Left cardiac atrium (tissue), 4 donors: ENCODE results near the gene MRPL12. TPM values are rescaled to one million over a fixed set of nuclear protein-coding genes. Genes with fewer than 3 reads are reported as not detected.
"Not testable (repeated sequence)": the region's sequence is repeated elsewhere in the genome, so short reads cannot be mapped to it uniquely, and the experiment has no call there.

ENCODE experiments used
- ATAC-seq, 2 donors: fragments of 200-7000 bp; cut with Tn5 transposase; one replicate each; pipeline ENCODE4 v1.9.1; 2020; ENCODE audit warnings: mild to moderate bottlenecking in 2 of 2, moderate library complexity in 2 of 2
- DNase-seq: peaks from one replicate; pipeline ENCODE4 v3.0.0-alpha.2; 2020
- intact Hi-C, 2 donors: fragments of 100-400 bp; cut with DNase I; formaldehyde crosslinking; loops; one replicate each; pipeline versions ENCODE4 v1.14.1 to v1.15.1; 2022 to 2023
- long read RNA-seq: library from polyadenylated mRNA; unstranded; transcript quantifications from one replicate; pipeline ENCODE4 v2.0.0, GENCODE V29; 2021
- total RNA-seq, 2 donors: library from RNA; stranded (reverse); fragmentation: NEBNext Ultra II Directional; extraction: Animal tissue kit (Norgen Biotek cat#: 25700); gene quantifications; one replicate each; pipeline ENCODE4 v1.2.1, GENCODE V29; 2021
- donor health status: DM: no; HTN: yes; CAD: no.
- donor health status: DM: no; HTN: yes; CAD: no; lungs with severe emphysema.
- donor health status: DM: yes; HTN: yes; CAD: no.
- donor health status: Dilated cardiomyopathy.

The MRPL12 gene
- total RNA-seq, result 100 to 1,000 TPM; 133 TPM
- long read RNA-seq, transcript MRPL12-201 (5 exons, 1,028 nt), result major isoform, 68 of 70 reads
- long read RNA-seq, partial matches to known transcripts, result 1 of 70 reads
- long read RNA-seq, other reads (novel, unspliced or antisense), result 1 of 70 reads

DNA sequence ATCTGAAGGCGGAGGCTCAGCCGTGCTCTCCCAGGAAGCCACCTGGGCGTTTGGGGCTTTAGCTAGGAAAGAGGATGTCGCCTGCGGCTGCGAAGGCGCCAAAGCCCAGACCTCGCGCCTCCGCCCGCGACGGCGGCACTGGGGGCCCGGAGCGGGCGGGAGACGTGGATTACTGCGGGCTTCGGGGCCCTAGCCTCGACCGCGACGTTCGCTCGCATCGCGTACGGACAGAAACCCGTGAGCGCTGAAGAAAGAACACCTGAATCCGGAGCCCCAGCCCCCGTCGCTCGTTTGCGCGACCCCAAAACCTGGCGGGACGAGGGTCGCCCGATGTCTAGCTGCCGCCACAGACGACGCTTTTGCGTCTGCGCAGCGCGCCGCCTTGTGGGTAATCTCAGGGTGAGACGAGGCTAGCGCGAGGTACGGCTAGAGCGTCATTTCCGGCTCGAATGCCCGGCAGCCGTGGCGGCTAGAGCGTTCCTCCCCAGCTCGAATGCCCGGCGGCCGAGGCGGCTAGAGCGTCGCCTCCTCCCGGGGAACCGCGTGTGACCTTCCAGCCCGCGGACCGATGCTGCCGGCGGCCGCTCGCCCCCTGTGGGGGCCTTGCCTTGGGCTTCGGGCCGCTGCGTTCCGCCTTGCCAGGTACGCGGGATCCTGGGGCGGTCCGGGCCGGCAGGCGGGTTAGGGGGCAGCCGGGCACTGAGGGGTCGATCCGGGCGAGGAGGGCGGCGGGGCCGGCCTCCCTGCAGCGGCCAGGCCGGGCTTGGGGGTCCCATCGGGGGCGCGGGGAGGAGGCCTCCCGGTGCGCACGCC lies at the start of gene MRPL12:
MRPL12 (plus strand) TSS at position 434 of the 813 bp plus-strand sequence; CDS start at position 569, 135 bp downstream.
- DNase-seq, result peak; percentile 96
- intact Hi-C loops, result no loop called here
- peak; percentile 95 to 96 for ATAC-seq

DNA sequence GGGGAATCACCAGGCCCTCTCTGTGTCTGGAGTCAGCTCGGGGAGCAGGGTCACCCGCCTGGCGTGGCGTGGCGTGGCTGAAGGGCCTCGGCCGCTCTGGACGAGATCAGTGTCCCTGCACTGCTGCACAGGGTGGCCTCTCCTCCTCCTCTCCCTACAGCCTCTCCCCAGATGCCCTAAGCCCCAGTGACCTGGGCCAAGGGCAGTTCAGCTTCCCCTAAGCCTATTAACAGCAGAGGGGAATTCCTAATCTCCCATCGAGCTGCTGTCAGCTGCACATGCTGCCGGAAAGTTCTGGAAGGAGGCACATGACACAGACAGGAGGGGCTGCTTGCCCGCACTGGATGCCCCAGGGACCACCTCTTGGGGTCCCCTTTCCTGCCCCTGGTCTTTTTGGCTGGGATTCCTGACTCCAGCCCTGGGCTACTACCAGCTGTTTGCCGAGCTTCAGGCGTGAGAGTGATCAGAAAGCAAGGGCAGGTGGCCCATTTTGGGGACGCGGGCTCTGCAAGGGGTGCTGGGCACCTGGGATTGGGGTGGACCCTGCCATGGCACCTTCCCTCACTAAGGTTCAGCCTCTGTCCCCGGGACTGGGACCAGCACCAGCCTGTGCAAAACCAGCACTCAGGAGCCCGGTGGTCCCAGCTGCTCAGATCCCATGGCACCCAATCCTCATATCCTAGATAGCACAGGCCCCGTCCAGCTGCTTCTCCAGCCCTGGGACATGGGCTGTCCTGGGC lies 47.6 kb upstream of the MRPL12 start:
- intact Hi-C loops, result no loop called here
- ATAC-seq (no peak), DNase-seq (no peak)

DNA sequence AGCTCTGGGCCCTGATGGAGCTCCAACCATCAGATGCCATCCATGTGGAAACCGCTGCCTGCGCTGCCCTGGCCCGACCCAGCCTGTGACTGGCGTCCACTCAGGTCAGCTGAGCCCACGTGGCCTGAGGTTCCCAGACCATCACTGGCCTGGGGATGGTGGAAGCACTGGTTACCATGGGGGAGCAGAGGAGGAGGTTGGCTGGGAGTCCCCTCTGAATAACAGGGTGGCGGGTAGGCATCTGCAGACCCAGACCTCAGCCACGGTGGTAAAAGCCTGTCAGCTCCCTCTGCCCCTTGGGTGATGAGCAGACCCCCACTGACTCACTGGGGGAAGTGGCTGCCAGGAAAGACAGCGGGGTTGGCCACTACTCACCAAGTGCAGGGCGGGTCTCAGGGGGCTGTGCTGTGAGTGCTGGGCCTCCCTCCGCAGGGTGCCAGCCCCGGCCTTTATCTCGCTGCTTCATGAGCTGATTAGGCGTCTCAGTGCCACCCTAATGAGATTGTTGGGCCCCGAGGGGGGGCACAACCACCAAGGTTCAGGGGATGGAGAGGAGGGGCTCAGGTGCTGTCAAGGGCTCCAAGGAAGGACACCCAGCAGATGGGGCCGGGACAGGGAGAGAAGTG lies 46.9 kb upstream of the MRPL12 start, which contains the start of gene PDE6G:
PDE6G (minus strand) TSS at position 425 of the 626 bp plus-strand sequence. CDS start 3,237 bp downstream, outside the sequence.
- DNase-seq (no peak), ATAC-seq (no peak)
- intact Hi-C loops, result no loop called here

DNA sequence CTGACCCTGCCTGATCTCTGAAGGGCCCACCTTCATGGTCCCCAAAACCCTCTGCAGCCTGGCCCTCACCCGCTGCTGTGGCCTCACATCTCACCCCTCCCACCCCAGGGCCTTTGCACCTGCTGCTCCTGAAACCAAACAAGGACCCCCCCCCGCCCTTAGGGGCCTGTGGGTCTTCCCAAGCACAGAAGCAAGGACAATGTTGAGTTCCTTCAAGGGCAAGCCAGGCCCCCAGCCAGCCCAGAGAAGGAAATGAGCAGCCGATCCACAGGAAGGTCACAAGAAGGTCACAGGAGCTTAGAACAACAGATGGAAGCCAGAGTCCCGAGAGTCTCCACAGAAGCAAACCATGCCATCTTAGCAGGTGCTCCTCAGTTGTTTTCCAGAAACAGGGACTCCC lies 46.3 kb upstream of the MRPL12 start:
- DNase-seq (no peak), ATAC-seq (no peak)
- intact Hi-C loops, result no loop called here

DNA sequence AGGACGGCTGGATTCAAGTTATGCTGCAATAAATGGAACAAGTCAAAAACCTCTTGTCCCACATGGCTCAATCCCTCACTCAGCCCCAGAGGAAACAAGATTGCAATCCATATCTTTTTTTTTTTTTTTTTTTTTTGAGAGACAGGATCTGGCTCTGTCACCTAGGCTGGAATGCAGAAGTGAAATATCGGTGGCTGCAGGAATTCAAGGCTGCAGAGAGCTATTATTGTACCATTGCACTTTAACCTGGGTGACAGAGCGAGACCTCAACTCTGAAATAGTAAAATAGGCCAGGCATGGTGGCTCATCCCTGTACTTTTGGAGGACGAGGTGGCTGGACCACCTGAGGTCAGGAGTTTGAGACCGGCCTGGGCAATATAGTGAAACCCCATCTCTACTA lies 44.1 kb upstream of the MRPL12 start:
- DNase-seq (no peak), ATAC-seq (peak in 1 of 2 donors; percentile 14)
- intact Hi-C loops, result no loop called here

DNA sequence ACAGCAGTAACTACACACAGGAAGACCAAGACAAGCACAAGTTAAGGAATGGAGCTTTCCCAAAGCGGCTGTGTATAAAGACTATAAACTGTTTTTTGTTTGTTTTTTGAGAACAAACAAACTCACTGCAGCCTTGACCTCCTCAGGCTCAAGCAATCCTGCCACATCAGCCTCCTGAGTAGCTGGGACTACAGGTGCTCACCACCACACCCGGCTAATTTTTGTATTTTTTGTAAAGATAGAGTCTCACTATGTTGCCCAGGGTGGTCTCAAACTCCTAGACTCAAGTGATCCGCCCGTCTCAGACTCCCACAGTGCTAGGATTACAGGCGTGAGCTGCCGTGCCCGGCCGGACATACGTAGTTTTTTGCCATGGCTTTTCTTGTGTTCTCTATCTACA lies 42.7 kb upstream of the MRPL12 start:
- intact Hi-C loops, result no loop called here
- ATAC-seq, result no peak
- DNase-seq, result no peak

DNA sequence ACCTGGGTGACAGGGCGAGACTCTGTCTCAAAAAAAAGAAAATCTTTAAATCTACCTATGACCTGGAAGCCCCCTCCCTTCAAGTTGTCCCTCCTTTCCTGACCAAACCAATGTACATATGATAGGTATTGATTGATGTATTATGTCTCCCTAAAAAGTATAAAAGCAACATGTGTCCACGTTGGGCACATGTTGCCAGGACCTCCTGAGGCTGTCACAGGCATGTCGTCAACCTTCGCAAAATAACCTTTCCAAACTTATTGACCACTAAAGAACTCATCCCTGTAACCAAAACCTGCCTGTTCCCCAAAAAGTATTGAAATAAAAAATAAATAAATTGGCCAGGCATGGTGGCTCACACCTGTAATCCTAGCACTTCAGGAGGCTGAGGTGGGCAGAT lies 41.2 kb upstream of the MRPL12 start:
- intact Hi-C loops, result no loop called here
- DNase-seq (no peak), ATAC-seq (no peak)

DNA sequence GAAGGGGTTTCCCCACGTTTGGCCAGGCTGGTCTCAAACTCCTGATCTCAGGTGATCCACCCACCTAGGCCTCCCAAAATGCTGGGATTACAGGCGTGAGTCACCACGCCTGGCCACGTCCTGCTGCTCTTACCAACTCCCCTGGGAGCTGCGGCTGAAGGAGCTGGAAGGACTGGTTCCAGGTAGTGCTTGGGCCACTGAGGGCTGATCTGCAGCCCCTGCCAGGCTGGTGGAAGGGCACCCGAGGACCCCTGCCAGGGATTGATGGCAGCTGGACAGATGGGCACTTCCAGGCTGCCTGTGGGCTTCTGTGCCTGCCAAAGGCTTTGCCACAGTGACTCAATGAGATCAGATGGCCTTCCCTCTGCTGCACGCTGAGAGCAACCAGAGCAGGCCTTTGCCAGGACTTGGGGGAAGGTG lies 39.1 kb upstream of the MRPL12 start:
- ATAC-seq, result no peak
- intact Hi-C loops, result no loop called here
- DNase-seq, result no peak

DNA sequence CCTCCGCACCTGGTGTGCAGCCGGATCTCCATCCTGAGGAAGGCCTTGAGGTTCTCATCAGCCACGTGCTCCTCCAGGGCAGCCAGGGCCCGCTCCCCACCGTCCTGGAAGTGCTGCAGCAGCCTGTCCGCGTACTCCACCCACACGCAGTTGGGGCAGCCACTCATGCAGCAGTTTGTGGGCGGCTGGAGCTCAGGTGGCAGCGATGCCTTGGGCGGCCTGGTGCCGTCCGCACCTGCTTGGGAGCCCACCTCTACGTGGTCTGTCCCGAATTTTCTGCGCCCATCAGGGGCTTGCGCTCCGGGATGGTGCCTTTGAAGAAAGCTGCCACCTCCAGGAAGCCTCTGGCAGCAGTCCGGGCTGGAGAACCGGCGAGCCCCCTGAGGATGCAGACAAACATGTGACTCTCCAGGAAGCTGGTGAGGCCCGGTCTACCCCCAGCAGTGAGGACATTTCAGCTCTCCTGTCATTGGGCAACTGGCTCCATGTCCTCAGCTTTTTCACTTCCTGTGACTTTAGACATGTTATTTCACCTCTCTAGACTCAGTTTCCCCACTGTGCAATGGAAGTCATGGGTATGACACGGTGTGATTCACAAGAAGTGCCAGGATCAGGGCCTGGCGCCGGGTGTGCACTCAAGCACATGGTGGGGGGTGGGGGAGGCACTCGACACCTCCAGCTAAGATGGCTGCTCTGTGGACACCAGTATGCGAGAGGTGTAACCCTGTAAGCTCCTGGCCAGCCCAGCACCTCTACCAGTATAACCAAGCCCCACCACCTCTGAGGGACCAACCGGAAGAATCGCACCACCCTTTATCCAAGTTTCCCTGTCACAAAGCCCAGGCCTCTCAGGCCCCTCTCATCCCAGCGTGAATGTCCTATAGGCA lies 37.7 kb upstream of the MRPL12 start:
- intact Hi-C loops, result no loop called here
- peak; percentile 12 to 28 for ATAC-seq
- DNase-seq, result peak; percentile 45

DNA sequence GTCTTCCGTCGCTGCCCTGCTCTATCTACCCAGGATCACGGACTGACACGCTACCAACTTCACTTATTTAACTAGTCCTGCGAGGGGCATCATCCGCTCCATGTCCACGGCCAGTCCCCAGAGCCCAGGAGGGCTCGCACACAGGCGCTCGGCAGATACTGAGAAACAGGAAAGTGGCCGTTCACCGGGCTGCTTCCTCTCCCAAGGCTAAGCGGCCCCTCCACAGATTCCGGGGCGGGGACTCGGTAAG lies 37.1 kb upstream of the MRPL12 start:
- ATAC-seq (no peak), DNase-seq (no peak)
- intact Hi-C loops, result no loop called here

DNA sequence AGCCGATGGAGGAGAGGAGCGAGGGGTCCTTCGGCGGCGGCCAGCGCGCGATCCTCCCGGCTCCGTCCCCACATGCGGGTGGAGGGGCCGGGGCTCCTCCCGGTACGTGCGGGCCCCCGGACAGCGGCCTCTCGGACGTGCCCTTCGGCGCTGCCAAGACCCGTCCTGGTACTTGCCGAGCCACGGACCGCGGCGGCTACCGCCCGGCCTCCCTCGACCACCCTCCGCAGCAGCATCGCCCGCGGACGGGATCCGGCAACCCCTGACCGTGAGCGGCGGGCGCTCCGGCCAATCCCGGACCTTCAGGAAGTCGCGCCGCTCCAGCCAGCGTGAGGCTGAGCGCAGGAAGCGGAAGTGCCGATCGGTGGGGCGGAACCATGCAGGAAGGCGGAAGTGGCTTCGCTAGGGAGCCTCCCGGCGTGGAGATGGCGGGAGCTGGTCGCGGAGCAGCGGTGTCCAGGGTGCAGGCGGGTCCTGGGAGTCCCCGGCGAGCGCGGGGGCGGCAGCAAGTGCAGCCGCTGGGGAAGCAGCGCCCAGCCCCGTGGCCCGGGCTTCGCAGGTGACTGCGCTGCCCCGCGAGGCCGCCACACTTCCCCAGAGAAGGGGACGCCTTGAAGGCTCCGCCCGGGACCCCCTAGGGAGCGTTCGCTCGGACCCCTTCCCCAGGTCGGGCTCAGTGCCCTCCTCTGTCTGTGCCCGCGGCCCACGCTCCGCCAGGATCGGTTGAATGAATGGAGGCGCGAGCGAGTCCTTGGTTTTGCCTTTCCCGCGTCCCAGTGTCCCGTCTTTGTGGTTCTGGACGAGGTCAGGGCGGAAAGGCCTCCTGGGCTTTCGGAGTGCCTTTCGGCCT lies 36.6 kb upstream of the MRPL12 start, which contains the start of the genes CCDC137 and OXLD1:
CCDC137 (plus strand) TSS at position 396 of the 850 bp plus-strand sequence; CDS start at position 426, 30 bp downstream.
OXLD1 (minus strand) TSS at position 264 of the 850 bp plus-strand sequence; CDS start at position 236, 28 bp downstream.
- intact Hi-C loops, result no loop called here
- peak; percentile 98 for DNase-seq
- peak; percentile 98 to 99 for ATAC-seq

DNA sequence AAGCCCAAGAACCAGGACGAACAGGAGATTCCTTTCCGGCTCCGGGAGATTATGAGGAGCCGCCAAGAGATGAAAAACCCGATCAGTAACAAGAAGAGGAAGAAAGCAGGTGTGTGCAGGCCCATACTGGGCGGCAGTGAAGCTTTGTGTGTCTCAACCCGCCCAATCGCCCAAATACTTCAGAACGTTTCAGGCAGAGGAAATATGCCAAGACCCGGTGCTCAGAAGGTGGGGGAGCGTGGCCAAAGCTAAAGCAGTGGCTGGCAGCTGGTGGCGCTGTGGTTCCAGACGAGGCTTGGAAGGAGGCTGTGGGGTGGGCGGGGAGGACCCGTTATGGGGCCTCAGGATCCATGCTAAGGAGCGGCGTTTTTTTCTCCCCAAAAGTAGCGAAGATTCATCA lies 35.4 kb upstream of the MRPL12 start:
- intact Hi-C loops, result no loop called here
- ATAC-seq, result no peak
- no peak for DNase-seq

DNA sequence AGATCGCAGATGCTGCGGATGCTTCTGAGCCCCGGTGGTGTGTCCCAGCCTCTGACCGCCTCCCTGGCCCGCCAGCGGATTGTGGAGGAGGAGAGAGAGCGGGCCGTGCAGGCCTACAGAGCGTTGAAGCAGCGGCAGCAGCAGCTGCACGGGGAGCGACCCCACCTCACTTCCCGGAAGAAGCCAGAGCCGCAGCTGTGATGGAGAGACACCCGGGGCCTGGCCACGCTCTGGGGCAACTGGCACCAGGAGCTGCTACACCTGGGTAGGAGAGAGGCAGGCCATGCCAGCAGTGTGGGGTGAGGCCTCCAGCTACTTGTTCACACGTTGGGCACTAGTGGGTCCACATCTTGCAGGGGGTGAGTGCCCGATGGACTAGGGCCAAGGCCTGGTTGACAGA lies 30.7 kb upstream of the MRPL12 start:
- DNase-seq, result no peak
- intact Hi-C loops, result no loop called here
- no peak for ATAC-seq

DNA sequence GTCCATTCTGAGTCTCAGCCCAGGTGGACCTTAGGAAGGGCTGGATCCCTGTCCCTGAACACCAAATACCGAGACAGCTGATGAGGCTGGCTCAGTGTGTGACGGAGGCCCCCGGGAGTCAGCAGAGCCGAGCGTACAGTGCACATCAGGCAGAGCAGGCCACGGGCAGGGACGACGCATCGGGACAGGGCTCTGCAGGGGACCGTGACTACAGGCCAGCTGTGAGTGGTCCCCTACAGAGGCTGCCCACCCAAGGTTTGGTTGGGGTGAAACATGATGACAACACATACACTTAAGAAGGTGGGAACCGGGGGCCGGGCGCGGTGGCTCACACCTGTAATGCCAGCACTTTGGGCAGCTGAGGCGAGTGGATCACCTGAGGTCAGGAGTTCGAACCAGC lies 30.2 kb upstream of the MRPL12 start:
- DNase-seq (no peak), ATAC-seq (no peak)
- intact Hi-C loops, result no loop called here

DNA sequence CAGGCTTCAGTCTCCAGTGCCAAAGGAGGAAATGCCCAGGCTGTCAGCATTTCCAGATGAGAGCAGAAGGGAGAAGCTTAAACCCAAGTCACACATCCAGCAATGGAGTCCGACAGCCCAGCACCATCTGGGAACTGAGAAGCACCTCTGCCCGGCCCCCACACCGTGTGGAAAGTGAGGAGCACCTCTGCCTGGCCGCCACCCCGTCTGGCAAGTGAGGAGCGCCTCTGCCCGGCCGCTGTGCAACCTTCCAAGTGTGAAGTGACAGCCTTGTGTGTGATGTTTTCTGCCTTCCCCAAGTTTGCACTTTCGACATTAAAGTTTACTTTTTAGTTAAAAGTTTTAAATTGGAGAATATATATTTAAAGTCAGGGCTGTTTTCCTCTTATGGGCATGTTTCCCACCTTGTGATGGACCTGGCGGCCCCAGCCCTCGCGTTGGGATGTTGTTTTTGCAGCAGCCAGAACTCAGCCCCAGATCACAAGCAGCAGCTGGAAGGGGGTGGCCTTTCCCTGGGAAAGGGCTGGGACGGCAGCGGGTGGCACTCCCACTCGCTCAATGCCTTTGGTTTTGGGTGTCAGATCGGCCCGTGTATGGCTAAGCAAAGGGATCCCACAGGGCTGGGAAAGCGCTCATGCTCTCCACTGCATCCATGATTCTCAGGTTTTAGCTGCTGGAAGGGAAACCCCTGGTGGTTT lies 29.5 kb upstream of the MRPL12 start:
- no peak for DNase-seq
- no peak for ATAC-seq
- intact Hi-C loops, result no loop called here

DNA sequence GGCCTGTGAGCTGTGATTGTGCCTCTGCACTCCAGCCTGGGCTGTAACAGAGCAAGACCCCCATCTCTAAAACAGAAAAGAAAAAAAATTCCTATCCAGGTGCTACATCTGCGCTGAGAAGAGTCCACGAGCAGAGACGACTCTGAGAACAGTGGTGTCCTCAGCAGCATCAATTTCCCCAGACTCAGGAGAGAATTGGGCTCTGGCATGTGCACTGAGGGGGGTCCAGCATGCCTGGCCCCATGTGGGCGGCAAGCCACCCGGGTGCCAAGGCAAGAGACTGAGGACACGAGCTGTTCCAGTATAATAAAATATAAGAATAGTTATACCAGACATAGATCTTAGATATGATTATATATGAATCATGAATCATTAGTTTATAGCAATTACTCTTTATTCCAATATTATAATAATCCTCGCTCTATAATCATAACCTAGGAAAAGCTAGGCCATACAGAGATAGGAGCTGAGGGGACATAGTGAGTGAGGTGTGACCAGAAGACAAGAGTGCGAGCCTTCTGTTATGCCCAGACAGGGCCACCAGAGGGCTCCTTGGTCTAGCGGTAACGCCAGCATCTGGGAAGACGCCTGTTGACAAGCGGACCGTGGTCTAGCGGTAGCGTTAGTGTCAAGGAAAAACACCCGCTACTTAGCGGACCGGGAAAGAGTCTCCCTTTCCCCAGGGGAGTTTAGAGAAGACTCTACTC lies 27.5 kb upstream of the MRPL12 start:
- ATAC-seq, DNase-seq, intact Hi-C loops: not testable (repeated sequence)

DNA sequence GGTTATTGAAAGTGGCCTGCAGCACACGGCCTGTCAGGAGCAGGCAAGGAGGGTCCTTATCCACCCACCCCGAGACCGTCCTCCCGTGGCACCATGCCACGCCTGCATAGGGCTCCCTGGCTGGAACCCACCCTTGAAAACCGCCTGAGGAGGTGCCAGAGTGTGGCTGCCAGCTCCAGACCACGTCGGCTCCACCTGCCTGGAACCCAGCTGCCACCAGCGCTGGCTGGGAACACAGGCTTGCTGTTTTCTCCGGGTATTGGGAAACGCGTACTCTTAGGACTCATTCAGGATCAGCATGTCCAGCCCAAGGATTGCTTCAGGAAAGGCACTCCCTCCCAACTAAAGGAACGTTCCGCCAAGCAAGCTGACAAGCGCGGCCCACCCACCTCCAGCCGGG lies 26.3 kb upstream of the MRPL12 start:
- peak in 1 of 2 donors; percentile 27 for ATAC-seq
- intact Hi-C loops, result no loop called here
- no peak for DNase-seq
